NCI-H2107 (cell line): ENCODE data around the gene BACH2.

ENCODE experiments used
- DNase-seq: peaks from one replicate; lab custom pipeline; 2025; lab: John Stamatoyannopoulos, UW

The BACH2 gene

GRCh38 chr6:90237350-90237990, 59.2 kb downstream of the BACH2 start:
- no peak for DNase-seq

- DNase-seq: no peak
These were observed 62.6 kb downstream of the BACH2 start for GRCh38 chr6:90233994-90234393.

GRCh38 chr6:90233213-90233612, 63.4 kb downstream of the BACH2 start:
- no peak for DNase-seq

GRCh38 chr6:90231798-90232197, 64.8 kb downstream of the BACH2 start:
- no peak for DNase-seq

GRCh38 chr6:90231308-90231707, 65.3 kb downstream of the BACH2 start:
- DNase-seq: no peak

GRCh38 chr6:90230548-90231215, 66.0 kb downstream of the BACH2 start:
- DNase-seq: no peak

- no peak for DNase-seq
These were observed 67.2 kb downstream of the BACH2 start for GRCh38 chr6:90229331-90230010.

- DNase-seq: no peak
These were observed 69.0 kb downstream of the BACH2 start for GRCh38 chr6:90227673-90228072.

- DNase-seq: no peak
These were observed 69.4 kb downstream of the BACH2 start for GRCh38 chr6:90227213-90227612.

- DNase-seq: no peak
These were observed 70.4 kb downstream of the BACH2 start for GRCh38 chr6:90226257-90226656.

- no peak for DNase-seq
These were observed 72.4 kb downstream of the BACH2 start for GRCh38 chr6:90224196-90224595.

- no peak for DNase-seq
These were observed 73.9 kb downstream of the BACH2 start for GRCh38 chr6:90222724-90223198.

- no peak for DNase-seq
These were observed 74.6 kb downstream of the BACH2 start for GRCh38 chr6:90222008-90222407.

GRCh38 chr6:90221403-90221802, 75.2 kb downstream of the BACH2 start:
- DNase-seq: no peak

GRCh38 chr6:90220273-90220672, 76.4 kb downstream of the BACH2 start:
- no peak for DNase-seq

GRCh38 chr6:90219209-90219985, 77.2 kb downstream of the BACH2 start:
- peak; percentile 55 for DNase-seq

GRCh38 chr6:90218959-90219208, 77.8 kb downstream of the BACH2 start:
- no peak for DNase-seq

GRCh38 chr6:90217506-90218127, 79.0 kb downstream of the BACH2 start:
- no peak for DNase-seq

- DNase-seq: no peak
These were observed 80.3 kb downstream of the BACH2 start for GRCh38 chr6:90216072-90216977.

- no peak for DNase-seq
These were observed 81.7 kb downstream of the BACH2 start for GRCh38 chr6:90214966-90215365.

- DNase-seq: no peak
These were observed 82.2 kb downstream of the BACH2 start for GRCh38 chr6:90214461-90214860.
